IPS DF 4.7 (cell line): ENCODE data around the gene SOX8.

Experiments used
- DNase-seq: peaks from one replicate; pipeline ENCODE4 v3.0.0-alpha.2; 2013; ENCODE audit warnings: low spot score; ENCODE audit errors: extremely low read depth

The SOX8 gene

DNA sequence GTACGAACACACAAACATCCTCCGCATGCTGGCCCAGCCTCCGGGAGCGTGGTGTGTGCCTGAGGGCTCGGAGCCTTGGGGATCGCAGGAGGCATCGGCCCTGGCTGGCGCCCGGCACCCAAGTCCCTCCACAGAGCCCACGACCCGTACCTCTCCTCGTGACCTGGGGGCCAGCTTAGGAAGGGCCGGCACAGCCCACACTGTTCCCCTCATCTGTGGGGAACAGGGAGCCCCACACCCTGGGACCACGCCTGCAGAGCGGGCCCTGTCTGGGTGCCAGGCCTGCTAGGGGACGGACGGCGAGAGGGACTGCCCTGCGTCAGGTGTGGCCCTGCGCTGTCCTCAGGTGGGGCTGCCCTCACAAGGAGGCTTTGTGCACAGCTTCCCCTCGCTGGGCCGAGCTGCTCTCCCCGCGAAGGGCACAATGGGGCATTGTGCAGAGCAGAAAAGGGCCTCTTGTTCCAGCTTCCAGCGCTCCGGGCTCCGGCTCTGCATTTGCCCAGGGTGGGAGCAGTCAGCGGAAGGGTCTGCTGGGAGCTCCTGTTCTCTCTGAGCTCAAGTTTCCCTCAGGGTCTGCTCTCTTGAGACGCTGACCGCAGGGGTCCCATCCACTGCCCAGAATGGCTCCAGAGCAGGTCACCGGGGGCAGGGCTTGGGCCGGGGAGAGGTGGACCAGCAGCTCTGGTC, 9.1 kb upstream of the SOX8 start:
- no peak for DNase-seq

DNA sequence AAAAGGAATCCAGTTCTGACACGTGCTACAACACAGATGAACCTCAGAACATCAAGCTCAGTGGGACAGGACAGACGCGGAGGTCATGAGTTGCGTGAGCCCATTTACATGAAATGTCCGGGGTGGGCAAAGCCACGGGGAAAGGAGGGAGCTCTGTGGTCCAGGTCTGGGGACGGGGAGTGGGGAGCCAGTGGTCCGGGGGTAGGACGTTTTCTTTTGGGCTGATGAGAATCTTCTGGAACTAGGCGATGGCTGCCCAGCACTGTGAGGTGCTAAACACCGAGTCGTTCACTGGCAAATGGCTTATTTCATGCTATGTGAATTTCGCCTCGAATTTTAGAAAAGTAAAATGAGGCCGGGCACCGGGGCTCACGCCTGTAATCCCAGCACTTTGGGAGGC, 8.2 kb upstream of the SOX8 start:
- no peak for DNase-seq

DNA sequence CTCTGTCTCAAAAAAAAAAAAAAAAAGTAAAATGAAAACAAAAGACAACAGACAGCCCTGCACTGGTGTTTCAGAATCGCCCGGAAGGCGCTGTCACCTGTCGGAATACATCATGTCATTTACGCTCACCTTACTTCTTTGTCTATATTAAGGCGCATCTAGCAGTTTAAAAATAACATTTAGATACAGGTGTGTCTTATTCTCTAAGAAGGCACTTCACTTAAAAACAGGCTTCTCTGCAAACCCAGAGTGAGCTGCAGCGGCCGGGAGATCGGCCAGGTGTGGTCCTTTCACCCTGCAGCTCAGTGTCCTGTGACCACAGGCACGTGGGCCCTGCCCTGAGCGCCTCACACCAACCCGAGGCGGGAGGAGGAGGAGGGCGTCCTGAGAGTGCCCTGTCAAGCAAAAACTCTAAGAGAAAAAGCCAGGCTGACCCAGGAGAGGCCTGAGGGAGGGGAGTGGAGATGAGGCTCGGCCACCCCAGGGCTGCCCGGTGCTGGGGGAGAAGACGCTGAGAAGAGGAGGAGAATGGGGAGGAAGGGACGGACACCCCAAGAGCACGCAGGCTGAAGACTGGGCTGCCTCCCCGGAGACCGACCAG, 7.5 kb upstream of the SOX8 start:
- no peak for DNase-seq

DNA sequence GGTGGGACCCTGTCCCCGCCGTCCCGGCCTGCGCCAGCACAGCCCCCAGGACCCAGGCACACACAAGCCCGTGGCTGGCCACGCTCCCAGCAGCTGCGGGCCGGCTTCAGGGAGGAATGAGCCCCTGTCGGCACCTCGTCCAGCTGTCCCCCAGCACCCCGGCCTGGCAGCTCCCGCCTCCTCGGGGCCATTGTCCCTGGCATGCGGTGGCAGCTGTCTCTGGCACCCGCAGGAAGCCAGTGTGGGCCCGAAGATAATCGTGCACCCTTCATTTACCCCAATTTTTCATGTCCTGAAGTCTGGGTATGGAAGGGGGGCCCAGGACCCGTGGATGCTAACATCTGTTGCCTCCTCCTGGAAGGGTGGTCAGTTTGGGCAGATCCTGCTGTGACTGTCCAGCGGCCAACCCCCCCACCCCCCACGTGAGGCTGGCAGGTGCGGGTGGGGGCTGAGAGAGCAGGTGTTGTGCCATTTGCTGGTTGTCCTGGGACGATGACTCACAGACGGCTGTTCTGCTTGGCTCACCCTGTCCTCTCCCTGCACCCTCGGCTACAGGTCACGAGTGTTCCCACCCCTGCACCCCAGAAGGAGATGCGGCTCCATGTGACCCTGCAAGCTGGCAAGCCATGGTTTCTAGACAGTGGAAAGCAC, 6.8 kb upstream of the SOX8 start:
- DNase-seq: no peak

DNA sequence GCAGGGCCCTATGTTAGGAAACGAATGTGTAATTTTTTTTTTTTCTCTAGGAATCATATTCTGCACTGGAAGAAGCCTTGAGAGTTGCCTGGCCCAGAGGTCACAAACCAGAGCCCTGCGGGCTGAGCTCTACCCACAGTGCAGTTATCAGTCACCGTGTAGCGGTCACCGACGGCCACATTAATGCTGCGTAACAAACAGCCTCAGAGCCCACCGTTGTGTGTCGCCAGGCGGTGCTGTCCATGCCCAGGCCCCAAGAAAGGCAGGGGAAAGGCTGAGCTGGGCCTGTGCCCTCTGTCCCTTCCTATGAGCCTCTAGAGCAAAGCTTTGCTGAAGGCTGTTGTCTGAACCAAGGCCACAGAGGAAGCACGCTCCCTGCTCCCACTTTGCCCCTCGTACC, 6.3 kb upstream of the SOX8 start:
- DNase-seq: no peak

DNA sequence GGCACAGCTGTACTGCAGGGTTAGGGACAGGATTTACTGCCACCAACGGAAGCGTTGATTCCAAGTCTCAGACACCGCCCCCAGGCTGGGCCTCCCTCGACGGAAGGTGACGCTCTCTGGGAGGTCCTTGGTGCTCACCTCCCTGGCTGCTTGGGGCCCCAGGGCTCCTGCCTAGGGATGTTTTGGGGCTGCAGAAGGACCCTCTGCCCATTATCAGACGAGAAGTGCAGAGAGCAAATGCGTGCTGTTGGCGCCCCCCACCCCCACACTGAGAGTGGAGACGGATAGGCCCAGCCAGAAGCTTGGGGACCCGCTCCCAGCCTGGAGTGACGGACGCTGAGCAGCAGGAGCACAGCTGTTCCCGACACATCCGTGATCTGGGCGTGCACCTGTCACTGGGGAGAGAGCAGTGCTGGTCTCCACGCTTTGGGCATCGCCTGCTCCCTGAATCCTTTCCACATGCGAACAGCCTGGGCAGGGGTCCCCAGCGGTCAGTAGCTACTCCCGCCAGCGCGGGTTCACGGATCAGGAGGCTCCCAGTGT, 5.1 kb upstream of the SOX8 start:
- DNase-seq: no peak

DNA sequence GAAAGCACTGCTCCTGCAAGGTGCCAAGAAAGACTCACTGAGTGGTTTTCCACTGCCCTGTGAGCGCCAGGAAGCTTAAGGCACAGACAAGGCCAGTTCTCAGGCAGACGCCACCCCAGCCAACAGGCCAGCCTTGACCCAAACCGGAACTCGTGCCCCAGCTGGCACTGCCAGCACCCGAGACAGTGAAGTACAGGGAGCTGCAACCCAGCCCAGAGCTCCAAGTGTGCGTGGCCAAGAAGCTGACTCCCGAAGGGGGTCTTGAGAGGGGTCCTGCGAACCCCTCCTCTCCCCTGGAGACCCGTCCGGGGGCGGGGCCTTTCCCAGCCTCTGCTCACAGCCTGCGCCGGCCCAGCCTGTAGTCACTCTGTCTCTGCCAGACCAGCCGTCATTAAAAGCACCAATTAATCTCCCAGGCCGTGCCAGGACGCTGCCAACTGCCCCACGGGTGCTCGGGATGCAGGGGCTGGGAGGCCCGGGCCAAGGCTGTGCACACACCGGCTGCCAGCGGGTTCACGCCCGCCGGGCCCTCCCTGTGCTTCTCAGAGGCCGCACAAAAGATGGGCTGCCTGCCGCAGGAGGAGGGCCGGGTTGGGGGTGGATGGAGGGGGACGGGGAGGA, 4.4 kb upstream of the SOX8 start:
- no peak for DNase-seq

DNA sequence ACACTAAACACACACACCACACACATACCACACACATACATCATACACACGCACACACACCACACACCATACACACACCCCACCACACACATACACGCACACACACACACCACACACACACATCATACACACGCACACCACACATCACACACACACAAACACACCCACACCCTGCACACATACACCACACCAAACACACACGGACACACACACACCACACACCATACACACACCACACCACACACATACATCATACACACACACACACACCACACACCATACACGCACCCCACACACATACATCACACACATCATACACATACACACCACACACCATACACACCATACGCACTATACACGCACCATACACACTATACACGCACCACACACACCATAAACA, 3.7 kb upstream of the SOX8 start:
- no peak for DNase-seq

DNA sequence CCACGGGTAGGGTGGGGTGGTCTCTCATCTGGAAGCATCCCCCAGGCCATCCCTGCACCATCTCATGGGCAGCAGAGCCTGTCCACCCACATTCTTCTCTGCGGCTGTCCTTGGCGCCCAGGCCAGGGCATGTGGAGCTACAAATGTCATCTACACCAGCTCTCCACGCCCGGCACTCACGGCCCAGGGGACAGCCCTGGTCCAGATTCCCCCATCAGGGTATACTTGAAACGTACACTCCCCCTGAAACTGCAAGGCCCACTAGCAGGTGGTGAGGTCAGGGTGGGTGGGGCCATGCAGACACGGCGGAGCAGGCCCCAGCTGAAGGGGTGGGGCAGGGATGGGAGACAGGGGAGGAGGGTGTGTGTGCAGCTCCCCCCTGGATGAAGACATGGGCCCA, 3.2 kb upstream of the SOX8 start:
- no peak for DNase-seq

DNA sequence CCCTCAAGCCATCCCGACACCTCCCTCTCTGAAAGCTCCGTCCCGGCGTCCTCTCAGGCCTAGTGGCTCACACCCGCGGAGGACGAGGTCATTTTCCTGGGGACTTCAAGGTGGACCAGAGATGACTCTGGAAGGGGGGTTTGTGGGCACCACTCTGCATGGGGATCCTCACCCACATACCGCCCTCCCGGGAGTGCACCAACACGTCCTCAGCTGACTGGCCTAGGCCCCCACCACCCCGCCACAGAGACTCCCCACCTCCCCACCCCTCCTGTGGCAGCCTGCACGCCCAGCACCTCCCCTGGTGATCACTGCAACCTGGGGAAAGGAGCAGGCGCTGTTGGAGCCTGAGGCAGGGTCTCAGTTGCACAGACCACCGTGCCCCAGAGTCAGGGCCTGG, 2.4 kb upstream of the SOX8 start:
- no peak for DNase-seq

DNA sequence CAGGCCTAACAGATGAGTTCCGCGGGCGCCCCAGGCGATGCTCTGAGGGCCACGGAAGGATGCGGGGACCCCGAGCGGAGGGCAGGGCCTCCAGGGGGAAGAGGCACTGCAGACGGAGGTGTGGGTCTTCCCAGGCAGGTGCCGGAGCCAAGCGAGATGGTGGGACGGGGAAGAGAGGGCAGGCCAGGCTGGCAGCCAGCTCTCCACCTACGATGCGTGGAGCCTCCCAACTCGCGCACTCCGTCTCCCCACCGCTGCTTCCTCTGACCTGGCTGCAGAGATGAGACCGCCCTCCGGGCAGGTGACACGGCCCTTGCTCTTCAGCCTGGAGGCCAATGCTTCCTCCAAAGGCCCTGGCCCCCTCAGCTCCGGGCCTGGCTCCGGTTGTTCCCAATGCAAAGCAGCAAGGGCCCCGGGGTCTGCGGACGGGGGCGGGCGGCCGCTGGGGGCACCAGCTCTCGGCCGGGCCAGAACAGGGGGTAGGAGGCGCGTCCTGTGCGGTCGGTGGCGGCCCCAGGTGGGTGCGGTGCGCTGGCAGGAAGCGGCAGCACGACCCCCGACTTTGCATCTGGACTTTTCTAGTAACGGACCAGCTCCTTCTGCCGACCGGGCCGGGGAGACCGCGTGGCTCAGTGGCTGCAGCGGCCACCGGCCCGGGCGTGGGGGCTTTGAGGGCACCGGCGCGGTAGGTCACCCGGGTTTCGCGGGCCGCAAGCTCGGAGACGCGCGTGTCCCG, 1.5 kb upstream of the SOX8 start:
- no peak for DNase-seq

DNA sequence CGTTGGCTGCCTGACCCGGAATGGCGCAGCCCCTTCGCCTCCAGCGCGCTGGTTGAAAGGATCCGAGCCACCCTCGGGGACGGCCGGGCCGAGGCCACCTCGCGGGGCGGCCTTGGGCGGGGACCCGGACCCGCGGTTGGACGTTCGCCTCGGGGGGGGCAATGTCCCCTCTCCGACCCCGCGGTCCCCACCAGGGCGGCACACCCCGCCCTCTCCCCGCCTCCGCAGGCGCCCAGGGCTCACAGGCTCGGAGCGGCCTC, 1.0 kb upstream of the SOX8 start:
- no peak for DNase-seq

DNA sequence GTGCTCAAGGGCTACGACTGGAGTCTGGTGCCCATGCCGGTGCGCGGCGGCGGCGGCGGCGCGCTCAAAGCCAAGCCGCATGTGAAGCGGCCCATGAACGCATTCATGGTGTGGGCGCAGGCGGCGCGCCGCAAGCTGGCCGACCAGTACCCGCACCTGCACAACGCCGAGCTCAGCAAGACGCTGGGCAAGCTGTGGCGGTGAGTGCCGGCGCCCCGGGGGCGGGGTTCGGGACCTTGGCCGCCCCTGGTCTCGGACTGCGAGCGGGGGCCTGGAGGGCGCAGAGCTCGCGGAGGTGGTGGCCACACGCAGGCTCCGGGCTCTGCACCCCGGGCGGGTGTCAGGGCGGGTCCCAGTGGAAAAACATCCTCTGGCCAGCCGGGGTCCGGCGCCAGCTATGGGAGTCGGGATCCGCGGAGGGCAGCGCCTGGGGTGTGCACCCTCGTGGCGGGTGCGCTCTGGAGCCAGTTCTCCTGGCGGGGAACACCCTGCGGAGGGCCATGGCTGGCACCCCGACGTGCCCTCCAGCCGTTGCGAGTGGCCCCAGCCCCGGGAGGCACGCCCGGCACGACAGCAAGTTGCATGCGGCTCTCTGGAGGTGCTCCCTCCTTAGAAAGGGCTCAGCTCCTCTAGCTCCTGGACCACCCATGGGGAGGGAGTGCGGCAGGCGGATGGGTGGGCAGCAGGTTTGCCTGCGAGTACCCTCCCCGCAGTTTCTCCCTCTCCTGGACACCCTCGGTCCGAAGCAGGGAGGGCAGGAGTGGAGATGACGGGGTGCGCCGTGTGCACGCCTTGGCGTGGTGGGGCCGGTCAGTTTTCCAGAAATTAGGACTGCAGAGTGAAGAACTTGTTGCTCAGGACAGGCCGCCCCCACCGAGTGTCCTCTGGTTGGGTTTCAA, 824 bp downstream of the SOX8 start:
- DNase-seq: no peak

DNA sequence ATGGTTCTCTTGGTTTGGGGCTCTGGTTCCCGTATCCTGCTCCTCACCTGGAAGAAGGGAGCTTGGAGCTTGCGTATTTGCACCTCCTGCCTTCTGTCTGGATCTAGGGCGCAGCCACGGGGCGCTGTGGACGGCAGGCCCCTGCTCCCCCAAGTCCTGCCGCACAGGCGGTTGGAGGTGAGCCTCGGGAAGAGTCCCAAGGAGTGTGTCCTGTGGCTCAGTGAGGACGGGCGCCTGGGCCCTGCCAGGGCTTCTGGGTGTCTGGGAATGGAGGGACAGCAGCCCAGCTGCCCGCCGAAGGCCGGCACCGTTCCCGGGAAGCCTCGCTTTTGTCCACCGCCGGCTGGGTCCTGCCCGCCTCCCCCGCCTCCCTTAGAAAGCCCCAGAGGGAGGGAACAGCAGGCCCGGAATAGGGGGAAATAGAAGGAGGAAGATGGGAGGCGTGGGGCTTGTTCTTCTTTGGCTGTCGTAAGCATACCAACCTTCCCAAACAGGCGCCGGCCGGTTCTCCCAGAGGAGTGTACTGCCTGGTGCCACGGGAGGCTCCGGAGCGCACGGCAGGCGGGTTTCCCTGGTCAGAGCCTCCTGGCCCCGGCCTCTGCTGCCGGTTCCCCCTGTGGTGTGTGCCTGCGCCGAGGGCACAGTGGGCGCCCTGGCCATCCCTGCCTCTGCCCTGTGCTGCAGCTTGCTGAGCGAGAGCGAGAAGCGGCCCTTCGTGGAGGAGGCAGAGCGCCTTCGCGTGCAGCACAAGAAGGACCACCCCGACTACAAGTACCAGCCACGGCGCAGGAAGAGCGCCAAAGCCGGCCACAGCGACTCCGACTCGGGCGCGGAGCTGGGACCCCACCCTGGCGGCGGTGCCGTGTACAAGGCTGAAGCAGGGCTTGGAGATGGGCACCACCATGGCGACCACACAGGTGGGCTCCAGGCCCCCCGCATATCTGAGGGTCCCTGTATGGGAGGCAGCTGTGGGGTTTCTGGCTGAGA, 1.8 kb downstream of the SOX8 start:
- DNase-seq: no peak

DNA sequence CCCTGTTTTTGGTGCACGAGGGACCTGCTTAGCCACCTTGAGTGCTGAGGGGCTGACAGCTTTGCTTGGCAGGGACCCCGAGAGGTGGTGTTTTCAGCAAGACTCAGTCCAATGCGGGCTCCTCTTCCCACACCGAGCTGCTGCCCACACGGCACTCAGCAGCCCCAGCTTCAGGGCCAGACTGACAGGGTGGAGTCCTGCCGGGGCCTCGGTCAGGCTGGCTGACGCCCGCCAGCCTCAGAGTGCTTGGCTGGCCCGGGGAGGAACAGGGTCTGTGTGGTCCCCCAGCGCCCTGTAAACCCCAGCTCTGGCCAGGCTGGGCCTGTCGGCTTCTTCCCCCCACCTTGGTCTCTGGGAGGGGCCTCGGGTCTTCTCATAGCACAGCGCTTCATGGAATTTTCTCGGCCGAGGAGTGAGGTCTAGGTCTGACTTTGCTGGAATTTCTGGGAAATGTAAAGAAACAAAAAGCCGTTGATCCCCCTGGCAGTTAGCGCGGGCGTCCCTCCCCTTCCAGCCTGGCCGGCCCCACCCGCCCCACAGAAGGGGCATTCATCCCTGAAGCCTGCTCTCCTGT, 2.6 kb downstream of the SOX8 start:
- no peak for DNase-seq

DNA sequence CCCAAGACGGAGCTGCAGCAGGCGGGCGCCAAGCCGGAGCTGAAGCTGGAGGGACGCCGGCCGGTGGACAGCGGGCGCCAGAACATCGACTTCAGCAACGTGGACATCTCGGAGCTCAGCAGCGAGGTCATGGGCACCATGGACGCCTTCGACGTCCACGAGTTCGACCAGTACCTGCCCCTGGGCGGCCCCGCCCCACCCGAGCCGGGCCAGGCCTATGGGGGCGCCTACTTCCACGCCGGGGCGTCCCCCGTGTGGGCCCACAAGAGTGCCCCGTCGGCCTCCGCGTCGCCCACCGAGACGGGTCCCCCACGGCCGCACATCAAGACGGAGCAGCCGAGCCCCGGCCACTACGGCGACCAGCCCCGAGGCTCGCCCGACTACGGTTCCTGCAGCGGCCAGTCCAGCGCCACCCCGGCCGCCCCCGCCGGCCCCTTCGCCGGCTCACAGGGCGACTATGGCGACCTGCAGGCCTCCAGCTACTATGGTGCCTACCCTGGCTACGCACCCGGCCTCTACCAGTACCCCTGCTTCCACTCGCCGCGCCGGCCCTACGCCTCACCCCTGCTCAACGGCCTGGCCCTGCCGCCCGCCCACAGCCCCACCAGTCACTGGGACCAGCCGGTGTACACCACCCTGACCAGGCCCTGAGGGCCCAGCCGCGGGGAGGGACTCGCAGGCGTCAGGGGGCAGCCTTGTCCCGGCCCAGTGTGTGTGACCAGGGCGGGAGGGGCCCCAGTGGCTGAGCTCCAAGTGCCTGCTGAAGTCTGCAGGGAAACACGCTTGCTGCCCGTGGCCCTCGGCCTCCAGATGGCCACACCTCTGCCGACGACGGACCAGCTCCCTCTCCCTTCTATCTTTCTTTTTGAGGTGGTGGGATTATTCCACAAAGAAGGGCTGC, 3.4 kb downstream of the SOX8 start:
- DNase-seq: no peak

DNA sequence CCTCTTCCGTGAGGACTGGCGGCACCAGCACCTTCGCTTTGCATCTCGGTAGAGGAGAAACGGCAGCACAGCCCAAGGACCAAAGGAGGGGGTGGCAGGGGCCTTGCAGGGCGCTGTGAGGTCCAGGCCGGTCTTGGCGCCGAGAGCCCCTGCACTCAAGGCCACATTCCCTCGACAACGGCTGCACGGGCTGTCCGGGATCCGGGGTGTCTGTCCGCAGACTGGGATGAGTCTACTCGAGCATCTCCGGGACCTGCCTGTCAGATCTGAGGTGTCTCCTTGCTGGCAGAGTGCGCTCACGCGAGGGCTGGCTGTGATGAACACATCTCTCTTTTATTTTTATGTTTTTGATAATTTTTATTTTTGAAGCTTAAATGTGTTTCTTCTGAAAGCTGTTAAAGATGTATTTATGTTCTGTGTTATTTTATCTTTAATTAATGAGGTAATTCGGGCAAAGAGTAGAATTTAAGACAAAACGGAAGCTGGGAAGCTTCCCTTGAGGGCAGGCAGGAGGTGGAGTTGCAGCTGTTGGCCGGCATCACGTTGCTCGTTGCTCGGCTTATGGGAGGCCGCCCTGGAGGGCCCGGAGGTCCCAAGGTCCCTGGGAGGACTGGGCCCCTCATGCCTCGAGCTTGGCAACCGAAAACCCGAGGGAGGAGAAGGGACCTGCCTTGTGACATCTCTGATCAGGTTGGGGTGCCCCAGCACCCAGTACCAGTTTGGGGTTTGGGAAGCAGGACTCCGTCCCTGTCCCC, 4.3 kb downstream of the SOX8 start:
- no peak for DNase-seq

DNA sequence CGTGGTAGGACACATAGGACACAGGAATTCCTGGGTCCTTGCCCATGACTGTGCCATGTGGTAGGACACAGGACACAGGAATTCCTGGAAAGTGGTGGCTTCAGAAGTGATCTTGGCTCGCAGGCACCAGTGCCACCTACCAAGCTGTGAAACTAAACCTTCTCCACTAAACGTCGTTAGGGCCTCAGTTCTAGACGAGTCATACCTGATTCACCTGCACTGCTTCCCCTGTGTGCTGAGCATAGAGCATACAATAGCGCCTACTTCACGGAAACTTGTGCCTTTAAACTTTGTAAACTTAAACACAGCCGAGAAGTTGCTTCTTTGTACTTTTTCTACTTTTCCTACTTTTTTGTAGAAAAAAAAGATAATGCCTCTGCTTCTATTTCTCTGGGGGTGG, 4.8 kb downstream of the SOX8 start:
- no peak for DNase-seq
